Gastrocnemius medialis (tissue), 4 donors: ENCODE results near the gene PKP1.

ENCODE experiments used
- CTCF ChIP-seq, 5 experiments: fragments of 450-650 bp in 3 of 5; fragments of 200-600 bp in 2 of 5; sonication (generic) in 2 of 5; IDR thresholded peaks in 4 of 5; conservative IDR thresholded peaks in 1 of 5; 1 replicate in 4 of 5; 2 replicates in 1 of 5; pipeline ENCODE4 v1.5.1; 2016 to 2019; ENCODE audit warnings: antibody characterized with exemption in 5 of 5, mild to moderate bottlenecking in 3 of 5, moderate library complexity in 3 of 5
- POLR2A ChIP-seq, 2 donors: fragments of 450-650 bp; IDR thresholded peaks; one replicate each; pipeline ENCODE4 v1.6.1; 2017; ENCODE audit warnings: antibody characterized with exemption in 2 of 2, mild to moderate bottlenecking in 2 of 2, moderate library complexity in 2 of 2

DNA sequence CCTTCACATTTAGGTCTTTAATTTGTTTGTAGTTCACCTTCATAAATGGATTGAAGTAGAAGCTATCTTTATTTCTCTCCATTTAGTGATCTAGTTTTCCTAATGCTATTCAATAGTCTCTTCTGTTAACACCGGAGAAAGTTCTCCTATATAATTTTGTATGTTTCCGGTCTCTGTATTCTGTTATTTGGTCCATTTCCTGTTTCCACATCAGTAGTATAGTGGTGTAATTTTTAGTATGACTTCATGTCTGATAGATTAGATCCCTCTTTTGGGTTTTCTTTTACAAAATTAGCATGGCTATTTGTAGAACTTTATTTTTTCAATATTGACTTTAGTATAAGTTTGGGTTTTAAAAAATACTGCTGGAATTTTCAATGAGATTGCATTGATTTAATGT lies 41.6 kb upstream of the PKP1 start:
- TF ChIP-seq CTCF (IDR thresholded peaks at IDR 0.05 in 4 of 5, conservative IDR thresholded peaks at IDR 0.05 in 1 of 5) (no peak), POLR2A (IDR thresholded peaks at IDR 0.05) (no peak)
